HL-60 (cell line): ENCODE data around the gene SHC2.

Source experiments
- GABPA ChIP-seq: IDR thresholded peaks from 2 replicates; pipeline ENCODE4 v1.6.1; 2012; ENCODE audit warnings: low read depth
- POLR2AphosphoS5 ChIP-seq: IDR thresholded peaks from 2 replicates; pipeline ENCODE4 v1.6.1; 2012; ENCODE audit warnings: low read depth
- SPI1 ChIP-seq: IDR thresholded peaks from 2 replicates; pipeline ENCODE4 v1.6.1; 2012; ENCODE audit warnings: low read depth, mild to moderate bottlenecking, borderline replicate concordance
- TF ChIP-seq, protein P1 (sequence below): IDR thresholded peaks from one replicate; pipeline ENCODE4 v1.5.1; 2011; ENCODE audit warnings: low read length, control low read depth, inconsistent platforms; ENCODE audit not compliant: insufficient read depth
- TF ChIP-seq, protein P2 (sequence below): IDR thresholded peaks from 2 replicates; pipeline ENCODE4 v1.6.1; 2012; ENCODE audit warnings: low read depth; ENCODE audit not compliant: insufficient replicate concordance

DNA sequence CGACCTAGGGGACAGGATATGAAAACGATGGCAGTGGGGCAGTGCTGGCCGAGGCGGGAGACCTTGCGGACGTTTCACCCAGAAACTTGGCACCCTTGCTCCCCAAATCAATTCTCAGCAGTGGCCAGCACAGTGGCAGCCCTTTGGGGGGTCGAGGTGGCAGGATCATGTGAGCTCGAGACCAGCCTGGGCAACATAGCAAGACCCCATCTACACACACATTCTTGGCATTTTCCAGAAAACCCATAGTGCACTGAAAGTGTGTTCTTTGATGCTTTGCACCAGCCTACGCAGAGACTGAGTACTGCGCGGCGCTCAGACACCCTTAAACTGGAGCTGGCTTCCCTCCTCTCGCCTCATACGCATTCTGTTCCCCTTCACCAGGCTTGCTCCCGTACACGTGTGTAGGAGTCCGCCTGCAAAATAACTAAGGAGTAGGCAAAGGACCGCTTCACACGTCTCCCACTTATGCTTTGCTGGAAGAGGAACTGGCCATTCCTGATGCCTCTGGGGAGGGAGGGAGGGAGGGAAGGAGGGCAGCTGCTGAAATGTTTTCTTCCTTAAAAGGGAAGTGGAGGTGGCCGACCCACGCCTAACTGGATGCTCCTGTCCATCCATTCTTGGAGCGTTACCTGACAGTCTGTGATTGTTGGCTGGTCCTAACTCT is 92.7 kb downstream of the SHC2 start:
- TF ChIP-seq, protein P1, sequence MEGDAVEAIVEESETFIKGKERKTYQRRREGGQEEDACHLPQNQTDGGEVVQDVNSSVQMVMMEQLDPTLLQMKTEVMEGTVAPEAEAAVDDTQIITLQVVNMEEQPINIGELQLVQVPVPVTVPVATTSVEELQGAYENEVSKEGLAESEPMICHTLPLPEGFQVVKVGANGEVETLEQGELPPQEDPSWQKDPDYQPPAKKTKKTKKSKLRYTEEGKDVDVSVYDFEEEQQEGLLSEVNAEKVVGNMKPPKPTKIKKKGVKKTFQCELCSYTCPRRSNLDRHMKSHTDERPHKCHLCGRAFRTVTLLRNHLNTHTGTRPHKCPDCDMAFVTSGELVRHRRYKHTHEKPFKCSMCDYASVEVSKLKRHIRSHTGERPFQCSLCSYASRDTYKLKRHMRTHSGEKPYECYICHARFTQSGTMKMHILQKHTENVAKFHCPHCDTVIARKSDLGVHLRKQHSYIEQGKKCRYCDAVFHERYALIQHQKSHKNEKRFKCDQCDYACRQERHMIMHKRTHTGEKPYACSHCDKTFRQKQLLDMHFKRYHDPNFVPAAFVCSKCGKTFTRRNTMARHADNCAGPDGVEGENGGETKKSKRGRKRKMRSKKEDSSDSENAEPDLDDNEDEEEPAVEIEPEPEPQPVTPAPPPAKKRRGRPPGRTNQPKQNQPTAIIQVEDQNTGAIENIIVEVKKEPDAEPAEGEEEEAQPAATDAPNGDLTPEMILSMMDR, result no peak
- TF ChIP-seq SPI1 (no peak), POLR2AphosphoS5 (no peak), GABPA (no peak)
- TF ChIP-seq, protein P2, sequence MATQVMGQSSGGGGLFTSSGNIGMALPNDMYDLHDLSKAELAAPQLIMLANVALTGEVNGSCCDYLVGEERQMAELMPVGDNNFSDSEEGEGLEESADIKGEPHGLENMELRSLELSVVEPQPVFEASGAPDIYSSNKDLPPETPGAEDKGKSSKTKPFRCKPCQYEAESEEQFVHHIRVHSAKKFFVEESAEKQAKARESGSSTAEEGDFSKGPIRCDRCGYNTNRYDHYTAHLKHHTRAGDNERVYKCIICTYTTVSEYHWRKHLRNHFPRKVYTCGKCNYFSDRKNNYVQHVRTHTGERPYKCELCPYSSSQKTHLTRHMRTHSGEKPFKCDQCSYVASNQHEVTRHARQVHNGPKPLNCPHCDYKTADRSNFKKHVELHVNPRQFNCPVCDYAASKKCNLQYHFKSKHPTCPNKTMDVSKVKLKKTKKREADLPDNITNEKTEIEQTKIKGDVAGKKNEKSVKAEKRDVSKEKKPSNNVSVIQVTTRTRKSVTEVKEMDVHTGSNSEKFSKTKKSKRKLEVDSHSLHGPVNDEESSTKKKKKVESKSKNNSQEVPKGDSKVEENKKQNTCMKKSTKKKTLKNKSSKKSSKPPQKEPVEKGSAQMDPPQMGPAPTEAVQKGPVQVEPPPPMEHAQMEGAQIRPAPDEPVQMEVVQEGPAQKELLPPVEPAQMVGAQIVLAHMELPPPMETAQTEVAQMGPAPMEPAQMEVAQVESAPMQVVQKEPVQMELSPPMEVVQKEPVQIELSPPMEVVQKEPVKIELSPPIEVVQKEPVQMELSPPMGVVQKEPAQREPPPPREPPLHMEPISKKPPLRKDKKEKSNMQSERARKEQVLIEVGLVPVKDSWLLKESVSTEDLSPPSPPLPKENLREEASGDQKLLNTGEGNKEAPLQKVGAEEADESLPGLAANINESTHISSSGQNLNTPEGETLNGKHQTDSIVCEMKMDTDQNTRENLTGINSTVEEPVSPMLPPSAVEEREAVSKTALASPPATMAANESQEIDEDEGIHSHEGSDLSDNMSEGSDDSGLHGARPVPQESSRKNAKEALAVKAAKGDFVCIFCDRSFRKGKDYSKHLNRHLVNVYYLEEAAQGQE, result no peak
